NCI-H226 (cell line): Measurements from ENCODE around the gene SLC7A14.
A peak's percentile ranks its signal among the peaks of the same experiment; 100 is the strongest.

Experiments used
- DNase-seq: peaks from one replicate; pipeline ENCODE4 v3.0.0-alpha.2; 2015

The SLC7A14 gene

GRCh38 chr3:170424879-170425278 is 161.0 kb downstream of the SLC7A14 start:
- DNase-seq, result no peak

DNA sequence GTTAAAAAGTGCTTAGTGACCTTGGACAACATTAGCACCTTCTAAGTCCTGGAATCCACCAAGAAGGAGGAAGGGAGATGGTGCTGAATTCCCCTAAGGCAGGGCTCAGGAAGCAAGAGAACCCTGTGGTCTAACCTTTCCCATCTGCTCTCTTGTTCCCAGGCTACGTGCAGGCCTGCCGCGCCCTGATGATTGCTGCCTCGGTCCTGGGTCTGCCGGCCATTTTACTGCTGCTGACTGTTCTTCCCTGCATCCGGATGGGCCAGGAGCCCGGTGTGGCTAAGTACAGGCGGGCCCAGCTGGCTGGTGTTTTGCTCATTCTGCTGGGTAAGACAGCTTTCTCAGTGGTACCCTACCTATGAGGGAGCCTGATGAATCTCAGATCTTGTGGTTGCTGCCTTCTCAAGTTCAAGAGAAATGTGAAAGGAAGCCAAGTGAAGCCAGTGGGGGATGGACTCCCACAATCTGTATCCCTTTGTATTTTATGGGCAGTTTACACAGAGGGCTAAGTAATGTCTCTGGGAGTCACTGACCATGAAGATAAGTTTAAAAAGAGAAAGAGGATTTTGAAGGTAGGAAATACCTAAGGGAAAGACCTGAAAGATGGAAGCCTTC is 162.8 kb downstream of the SLC7A14 start:
- DNase-seq, result no peak

- DNase-seq, result no peak
Observed at GRCh38 chr3:170421758-170422157, 164.1 kb downstream of the SLC7A14 start.

GRCh38 chr3:170421111-170421641 is 164.7 kb downstream of the SLC7A14 start:
- DNase-seq, result no peak

- DNase-seq, result no peak
Observed at GRCh38 chr3:170420307-170420821, 165.5 kb downstream of the SLC7A14 start.

GRCh38 chr3:170419557-170420087 is 166.3 kb downstream of the SLC7A14 start:
- no peak for DNase-seq

- DNase-seq, result no peak
Observed at GRCh38 chr3:170418422-170419398, 167.2 kb downstream of the SLC7A14 start, which contains the start of gene CLDN11. TSS of gene CLDN11 (plus strand) at chr3:170418868. CDS start at chr3:170419067, 199 bp downstream.

DNA sequence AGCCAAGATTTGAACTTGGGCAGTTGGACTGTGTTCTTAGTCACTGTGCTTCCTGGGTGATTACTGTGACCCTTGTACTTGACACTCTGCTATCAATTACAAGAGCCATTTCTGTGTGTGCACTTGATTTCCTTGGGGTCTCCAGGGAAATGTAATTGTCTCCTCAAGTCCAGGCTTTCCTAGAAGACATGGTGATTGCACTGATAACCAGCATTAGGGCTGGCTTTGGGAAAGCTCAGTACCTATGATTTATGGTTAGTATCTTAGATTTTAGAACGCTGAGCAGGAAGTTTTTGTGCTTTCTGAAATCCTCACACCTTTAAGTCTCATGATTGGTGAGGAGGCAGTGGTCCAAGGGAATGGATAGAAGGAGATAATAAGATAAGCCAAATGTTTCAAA is 168.8 kb downstream of the SLC7A14 start:
- DNase-seq, result no peak

DNA sequence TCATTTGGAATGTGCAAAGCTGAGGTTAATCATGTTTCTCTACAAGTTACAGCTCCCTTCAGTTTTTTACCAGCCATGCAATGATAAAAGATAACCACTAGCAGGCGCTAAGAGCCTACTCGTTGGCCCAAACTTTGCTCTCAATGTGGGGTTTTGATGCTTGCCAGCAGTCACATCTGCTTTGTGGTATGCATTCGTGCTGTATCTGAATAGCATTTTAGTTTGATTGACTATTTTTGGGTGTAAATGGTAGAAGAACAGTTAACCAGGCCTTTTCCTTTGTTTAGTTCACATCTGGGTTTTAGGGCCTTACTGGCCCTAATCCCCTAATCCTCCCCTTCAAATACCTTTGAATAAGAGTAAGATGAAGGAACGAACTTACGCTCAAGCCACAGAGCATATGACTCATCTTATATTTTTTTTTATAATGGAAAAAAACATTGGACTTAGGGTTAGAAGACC is 171.6 kb downstream of the SLC7A14 start:
- peak; percentile 62 for DNase-seq

DNA sequence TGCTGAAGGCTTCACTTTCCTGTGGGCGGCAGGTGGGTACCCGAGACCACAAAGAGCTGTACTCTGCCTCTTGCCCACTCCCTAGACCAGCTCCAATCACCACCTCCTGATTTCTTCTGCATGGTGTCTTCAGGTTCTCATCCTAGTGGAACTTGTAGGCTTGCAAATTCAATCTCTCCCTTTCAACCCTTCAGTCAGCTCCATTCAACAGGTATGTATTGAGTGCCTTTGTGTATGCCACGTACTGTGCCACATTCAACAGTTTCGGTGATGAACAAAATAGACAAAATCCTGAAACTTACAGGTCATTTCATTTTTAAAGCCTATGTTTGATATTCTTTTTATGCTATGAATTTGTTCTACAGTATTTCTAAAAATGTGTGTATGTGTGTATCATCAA is 172.6 kb downstream of the SLC7A14 start:
- DNase-seq, result no peak

GRCh38 chr3:170410428-170411029 is 175.3 kb downstream of the SLC7A14 start:
- DNase-seq, result no peak
